Testis (tissue), 3 donors: ENCODE data around the gene CTBP2. TPM values are rescaled to one million over a fixed set of nuclear protein-coding genes. Genes with fewer than 3 reads are reported as not detected.
A peak's percentile ranks its signal among the peaks of the same experiment; 100 is the strongest.
"Not testable (repeated sequence)": the region's sequence is repeated elsewhere in the genome, so short reads cannot be mapped to it uniquely, and the experiment has no call there.

Experiments used
- DNase-seq: peaks from one replicate; pipeline ENCODE4 v3.0.0-alpha.2; 2019
- H3K27ac ChIP-seq, 2 donors: fragments of 200-600 bp; sonication (generic); one replicate each; pipeline ENCODE4 v1.5.1; 2019
- H3K27me3 ChIP-seq: fragments of 200-600 bp; sonication (generic); one replicate; pipeline ENCODE4 v1.5.1; 2019
- H3K36me3 ChIP-seq: fragments of 200-600 bp; sonication (generic); one replicate; pipeline ENCODE4 v1.5.1; 2017; ENCODE audit warnings: low read depth; ENCODE audit errors: missing control alignments
- H3K4me1 ChIP-seq: fragments of 200-600 bp; sonication (generic); one replicate; pipeline ENCODE4 v1.5.1; 2019
- H3K4me3 ChIP-seq, 2 donors: fragments of 200-600 bp; sonication (generic); one replicate each; pipeline ENCODE4 v1.5.1; 2017 to 2019
- H3K9me3 ChIP-seq: fragments of 200-600 bp; sonication (generic); one replicate; pipeline ENCODE4 v1.5.1; 2017
- CTCF ChIP-seq, 3 experiments: fragments of 450-650 bp in 2 of 3; fragments of 200-600 bp in 1 of 3; sonication (generic) in 1 of 3; IDR thresholded peaks; one replicate each; pipeline ENCODE4 v1.5.1; 2016 to 2019; ENCODE audit warnings: antibody characterized with exemption in 3 of 3, mild to moderate bottlenecking in 2 of 3, moderate library complexity in 1 of 3
- POLR2A ChIP-seq: fragments of 450-650 bp; IDR thresholded peaks from one replicate; pipeline ENCODE4 v1.6.1; 2017; ENCODE audit warnings: antibody characterized with exemption, mild to moderate bottlenecking, moderate library complexity
- WGBS, 2 donors: methylation state at CpG; one replicate each; pipeline ENCODE4 v1.1.5; 2018; 5-methylcytosine and 5-hydroxymethylcytosine counted together
- intact Hi-C: fragments of 100-400 bp; cut with DNase I; formaldehyde crosslinking; loops from one replicate; pipeline ENCODE4 v1.15.1; 2023; ENCODE audit warnings: low total_unique reads
- polyA plus RNA-seq: library from polyadenylated mRNA; stranded (reverse); fragments of 350-450 nt; fragmentation: Illumina TruSeq; extraction: RNeasy Lipid Tissue Mini Kit (QIAGEN cat#74804); gene quantifications from one replicate; pipeline ENCODE4 v1.2.3, GENCODE V29; 2014; ENCODE audit warnings: low read depth, low replicate concordance; ENCODE audit not compliant: insufficient read depth
- total RNA-seq, 2 donors: library from RNA; depleted of rRNA; stranded (reverse); fragments of >200 nt; gene quantifications; one replicate each; pipeline ENCODE4 v1.2.3, GENCODE V29; 2016

Gene CTBP2
- total and polyA plus RNA-seq, 3 donors from 2014 or later: 44.7 to 79.5 (median 52.4) TPM

GRCh38 chr10:125061557-125062226 lies 98.7 kb downstream of the CTBP2 start:
- Histone ChIP-seq H3K4me1 (peaks cover 78% of the 10 kb centered on the region), H3K27me3 (no peaks in the 10 kb centered on the region), H3K27ac (peak overlapping the region; percentile 79 to 80), H3K36me3 (no peaks in the 10 kb centered on the region), H3K9me3 (no peaks in the 10 kb centered on the region), H3K4me3 (no peak overlapping the region)
- DNase-seq: no peak
- intact Hi-C loops: no loop called here
- TF ChIP-seq POLR2A: no peak
- TF ChIP-seq CTCF (IDR thresholded peaks at IDR 0.05): no peak
- WGBS, 2 donors: 60 to 63% methylated on average over 18 to 21 of the region's 21 CpGs

GRCh38 chr10:125060826-125061556 lies 99.4 kb downstream of the CTBP2 start:
- DNase-seq: peak; percentile 89
- intact Hi-C loops: no loop called here
- no peaks in the 10 kb centered on the region for H3K36me3 ChIP-seq
- no peak overlapping the region for H3K4me3 ChIP-seq
- TF ChIP-seq POLR2A: no peak
- peak; percentile 75 to 88 (median 86) for TF ChIP-seq CTCF (IDR thresholded peaks at IDR 0.05)
- WGBS, 2 donors: 30 to 37% methylated on average over 14 to 21 of the region's 21 CpGs
- no peaks in the 10 kb centered on the region for H3K9me3 ChIP-seq
- H3K27me3 ChIP-seq: no peaks in the 10 kb centered on the region
- peak overlapping the region; percentile 79 to 80 for H3K27ac ChIP-seq
- peaks cover 81% of the 10 kb centered on the region for H3K4me1 ChIP-seq

- Histone ChIP-seq H3K4me3 (no peak overlapping the region), H3K27ac (peak overlapping the region; percentile 79 to 80), H3K36me3 (no peaks in the 10 kb centered on the region), H3K27me3 (no peaks in the 10 kb centered on the region), H3K4me1 (peaks cover 84% of the 10 kb centered on the region), H3K9me3 (no peaks in the 10 kb centered on the region)
- WGBS, 2 donors: 24 to 41% methylated on average over 9 of the region's 9 CpGs
- intact Hi-C loops: no loop called here
- DNase-seq: no peak
- TF ChIP-seq POLR2A (no peak), CTCF (IDR thresholded peaks at IDR 0.05) (no peak)
Observed at GRCh38 chr10:125060482-125060825, 99.9 kb downstream of the CTBP2 start.

- intact Hi-C loops: no loop called here
- H3K27ac ChIP-seq: peak overlapping the region; percentile 43 to 80
- H3K36me3 ChIP-seq: no peaks in the 10 kb centered on the region
- peaks cover 83% of the 10 kb centered on the region for H3K4me1 ChIP-seq
- H3K4me3 ChIP-seq: no peak overlapping the region
- no peaks in the 10 kb centered on the region for H3K27me3 ChIP-seq
- no peaks in the 10 kb centered on the region for H3K9me3 ChIP-seq
- no peak for TF ChIP-seq POLR2A
- TF ChIP-seq CTCF (IDR thresholded peaks at IDR 0.05): no peak
- 60 to 66% methylated on average over 10 of the region's 10 CpGs for WGBS, 2 donors
- no peak for DNase-seq
Observed at GRCh38 chr10:125060026-125060425, 100.3 kb downstream of the CTBP2 start.

GRCh38 chr10:125059348-125059747 lies 101.0 kb downstream of the CTBP2 start:
- DNase-seq, H3K9me3 ChIP-seq, H3K27me3 ChIP-seq, H3K36me3 ChIP-seq, H3K4me3 ChIP-seq: not testable (repeated sequence)
- Histone ChIP-seq H3K27ac (peak overlapping the region; percentile 43 to 80), H3K4me1 (peaks cover 77% of the 10 kb centered on the region)
- intact Hi-C loops: loop anchor here (5.0 to 10.0 kb wide), 2 partner anchors 103 to 145 kb away; partner anchors contain the start of gene CTBP2
- 91 to 97% methylated on average over 5 to 8 of the region's 8 CpGs for WGBS, 2 donors
